ENCODE data around the gene RNF121.

DNA sequence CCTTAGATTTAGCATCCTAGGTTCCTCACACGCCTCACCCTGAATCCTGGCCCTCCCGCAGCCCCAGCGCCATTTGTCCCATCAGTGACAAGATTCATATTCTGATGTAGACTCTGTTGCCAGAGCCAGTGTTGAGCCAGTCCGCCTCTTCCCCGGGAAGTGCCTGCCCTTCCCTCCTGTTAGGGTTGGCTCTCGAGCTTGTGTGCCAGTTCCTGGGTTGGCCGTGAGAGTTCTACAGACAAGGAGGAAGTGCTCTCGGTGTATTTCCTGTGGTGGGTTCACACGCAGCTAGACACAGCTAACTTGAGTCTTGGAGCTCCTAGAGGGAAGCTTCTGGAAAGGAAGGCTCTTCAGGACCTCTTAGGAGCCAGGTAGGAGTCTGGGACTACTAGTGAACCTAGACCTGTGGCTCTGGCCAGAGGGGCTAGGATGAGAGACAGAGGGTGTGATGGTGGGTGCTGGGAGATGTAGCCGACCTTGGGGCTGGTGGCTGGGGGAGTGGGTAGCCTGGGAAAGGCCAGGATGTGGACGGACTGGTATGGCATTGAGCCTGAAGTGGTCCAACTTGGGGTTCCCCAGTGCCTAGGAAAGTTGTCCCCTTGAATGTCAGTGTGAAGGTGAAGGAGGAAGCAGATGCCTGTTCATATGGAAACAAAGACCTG is 69.9 kb downstream of the RNF121 start, which contains the start of gene IL18BP:
- TF ChIP-seq, protein P1, sequence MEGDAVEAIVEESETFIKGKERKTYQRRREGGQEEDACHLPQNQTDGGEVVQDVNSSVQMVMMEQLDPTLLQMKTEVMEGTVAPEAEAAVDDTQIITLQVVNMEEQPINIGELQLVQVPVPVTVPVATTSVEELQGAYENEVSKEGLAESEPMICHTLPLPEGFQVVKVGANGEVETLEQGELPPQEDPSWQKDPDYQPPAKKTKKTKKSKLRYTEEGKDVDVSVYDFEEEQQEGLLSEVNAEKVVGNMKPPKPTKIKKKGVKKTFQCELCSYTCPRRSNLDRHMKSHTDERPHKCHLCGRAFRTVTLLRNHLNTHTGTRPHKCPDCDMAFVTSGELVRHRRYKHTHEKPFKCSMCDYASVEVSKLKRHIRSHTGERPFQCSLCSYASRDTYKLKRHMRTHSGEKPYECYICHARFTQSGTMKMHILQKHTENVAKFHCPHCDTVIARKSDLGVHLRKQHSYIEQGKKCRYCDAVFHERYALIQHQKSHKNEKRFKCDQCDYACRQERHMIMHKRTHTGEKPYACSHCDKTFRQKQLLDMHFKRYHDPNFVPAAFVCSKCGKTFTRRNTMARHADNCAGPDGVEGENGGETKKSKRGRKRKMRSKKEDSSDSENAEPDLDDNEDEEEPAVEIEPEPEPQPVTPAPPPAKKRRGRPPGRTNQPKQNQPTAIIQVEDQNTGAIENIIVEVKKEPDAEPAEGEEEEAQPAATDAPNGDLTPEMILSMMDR (IDR thresholded peaks at IDR 0.05), result no peak
- TF ChIP-seq POLR2A (IDR thresholded peaks at IDR 0.05), result no peak
